Rectal smooth muscle tissue (tissue), 1 donor: Measurements from ENCODE around the gene RAB7A.
"Not testable (repeated sequence)": the region's sequence is repeated elsewhere in the genome, so short reads cannot be mapped to it uniquely, and the experiment has no call there.

Experiments
- H3K27ac ChIP-seq: one replicate; pipeline ENCODE4 v1.7.0; 2013; ENCODE audit warnings: low read depth, low read length, inconsistent platforms
- H3K27me3 ChIP-seq: one replicate; pipeline ENCODE4 v1.7.0; 2013; ENCODE audit warnings: low read length; ENCODE audit not compliant: control insufficient read depth, insufficient read depth
- H3K36me3 ChIP-seq: one replicate; pipeline ENCODE4 v1.7.0; 2013; ENCODE audit warnings: low read length; ENCODE audit not compliant: control insufficient read depth, insufficient read depth
- H3K4me1 ChIP-seq: one replicate; pipeline ENCODE4 v1.7.0; 2013; ENCODE audit warnings: low read length; ENCODE audit not compliant: control insufficient read depth, insufficient read depth
- H3K4me3 ChIP-seq: one replicate; pipeline ENCODE4 v1.7.0; 2013; ENCODE audit warnings: low read length
- H3K9ac ChIP-seq: one replicate; pipeline ENCODE4 v1.7.0; 2013; ENCODE audit warnings: low read length

The RAB7A gene

DNA sequence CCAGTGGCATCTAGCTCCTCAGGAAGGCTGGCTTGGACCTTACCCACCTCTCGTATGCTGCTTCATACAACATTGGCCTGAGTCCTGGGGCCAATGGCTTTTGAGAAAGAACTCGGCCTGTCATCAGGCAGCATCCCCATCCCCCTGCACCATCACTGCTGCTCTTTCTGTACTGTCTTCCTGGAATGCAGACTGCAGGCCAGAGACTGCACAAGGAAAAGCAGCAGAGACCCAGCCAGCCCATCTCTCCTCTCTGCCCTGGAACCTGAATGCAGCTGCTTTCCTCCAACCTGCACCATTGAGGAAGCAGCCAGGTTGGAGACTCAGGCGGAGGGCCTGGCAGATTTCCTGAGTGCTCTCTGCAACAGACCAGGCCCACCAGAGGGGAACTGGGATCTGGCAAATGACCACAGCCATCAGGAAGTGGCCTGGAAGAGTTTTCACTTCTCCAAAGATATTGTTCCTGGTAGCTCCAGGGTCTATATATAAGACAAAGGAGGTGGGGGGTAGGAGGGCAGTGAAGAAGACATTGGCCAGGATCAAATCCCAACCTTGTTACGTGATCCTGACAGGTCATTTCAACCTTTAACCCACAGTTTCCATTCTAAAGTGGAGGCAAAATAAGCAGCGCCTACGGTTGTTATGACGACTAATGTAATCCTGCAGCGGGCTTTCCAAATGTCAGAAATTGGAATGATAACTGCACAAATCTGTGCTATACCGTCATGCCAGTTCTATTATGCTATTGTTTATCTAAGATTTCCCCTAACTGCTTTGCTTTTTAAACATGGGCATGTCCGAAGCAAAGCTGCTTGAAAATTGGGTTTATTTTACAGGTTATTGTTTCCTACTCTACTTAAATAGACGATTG lies 24.4 kb upstream of the RAB7A start:
- H3K27ac ChIP-seq: no peak overlapping the region
- no peak overlapping the region for H3K9ac ChIP-seq
- H3K27me3 ChIP-seq: no peaks in the 10 kb centered on the region
- no peak overlapping the region for H3K4me3 ChIP-seq
- no peaks in the 10 kb centered on the region for H3K4me1 ChIP-seq
- H3K36me3 ChIP-seq: no peaks in the 10 kb centered on the region

- Histone ChIP-seq H3K36me3 (no peaks in the 10 kb centered on the region), H3K4me3 (no peak overlapping the region), H3K4me1 (no peaks in the 10 kb centered on the region), H3K9ac (no peak overlapping the region), H3K27me3 (no peaks in the 10 kb centered on the region), H3K27ac (no peak overlapping the region)
Measured at GRCh38 chr3:128702391-128702790, 23.6 kb upstream of the RAB7A start.

DNA sequence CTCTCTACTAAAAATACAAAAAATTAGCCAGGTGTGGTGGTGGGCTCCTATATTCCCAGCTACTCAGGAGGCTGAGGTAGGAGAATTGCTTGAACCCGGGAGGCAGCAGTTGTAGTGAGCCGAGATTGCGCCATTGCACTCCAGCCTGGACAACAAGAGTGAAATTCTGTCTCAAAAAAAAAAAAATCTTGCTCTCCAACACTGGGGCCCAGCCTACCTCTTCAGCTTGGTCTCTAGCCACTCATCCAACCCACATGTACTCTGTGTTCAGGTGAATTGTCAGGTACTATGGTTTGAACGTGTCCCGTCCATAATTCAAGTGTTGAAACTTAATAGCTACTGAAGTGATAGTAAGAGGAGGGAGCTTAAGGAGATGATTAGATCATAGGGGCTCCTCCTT lies 22.4 kb upstream of the RAB7A start:
- Histone ChIP-seq H3K27ac (no peak overlapping the region), H3K4me3 (no peak overlapping the region), H3K4me1 (no peaks in the 10 kb centered on the region), H3K36me3 (no peaks in the 10 kb centered on the region), H3K27me3 (no peaks in the 10 kb centered on the region), H3K9ac (no peak overlapping the region)

- Histone ChIP-seq H3K4me1 (no peaks in the 10 kb centered on the region), H3K9ac (no peak overlapping the region), H3K4me3 (no peak overlapping the region), H3K27me3 (no peaks in the 10 kb centered on the region), H3K27ac (no peak overlapping the region), H3K36me3 (no peaks in the 10 kb centered on the region)
Measured at GRCh38 chr3:128706086-128706615, 19.8 kb upstream of the RAB7A start.

- Histone ChIP-seq H3K4me3 (no peak overlapping the region), H3K27me3 (no peaks in the 10 kb centered on the region), H3K27ac (no peak overlapping the region)
Measured at GRCh38 chr3:128707928-128708494, 18.0 kb upstream of the RAB7A start.

DNA sequence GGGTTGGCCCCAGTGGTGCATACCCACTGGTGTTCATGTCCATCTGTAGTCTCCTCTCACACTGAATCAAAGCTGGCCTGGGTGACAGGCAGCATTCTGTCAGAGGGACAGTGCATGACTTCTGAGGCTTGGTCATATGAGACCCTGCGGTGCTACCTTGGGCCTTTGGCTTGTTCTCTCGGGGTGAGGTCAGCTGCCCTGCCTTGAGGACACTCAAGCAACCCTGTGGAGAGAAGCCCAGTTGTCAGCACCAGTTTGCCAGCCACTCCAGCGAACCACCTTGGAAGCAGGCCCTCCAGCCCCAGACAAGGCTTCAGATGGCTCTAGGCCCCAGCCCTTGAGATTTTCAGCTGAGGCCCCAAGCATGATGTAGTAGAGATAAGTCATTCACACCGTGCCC lies 16.9 kb upstream of the RAB7A start:
- Histone ChIP-seq H3K27ac (no peak overlapping the region), H3K27me3 (no peaks in the 10 kb centered on the region), H3K4me3 (no peak overlapping the region), H3K4me1 (no peaks in the 10 kb centered on the region), H3K36me3 (no peaks in the 10 kb centered on the region), H3K9ac (no peak overlapping the region)

More at GRCh38 chr3:128707928-128708494, 18.0 kb upstream of the RAB7A start:
- Histone ChIP-seq H3K4me1 (no peaks in the 10 kb centered on the region), H3K9ac (no peak overlapping the region), H3K36me3 (no peaks in the 10 kb centered on the region)

- no peak overlapping the region for H3K27ac ChIP-seq
- no peak overlapping the region for H3K4me3 ChIP-seq
- no peaks in the 10 kb centered on the region for H3K4me1 ChIP-seq
- no peak overlapping the region for H3K9ac ChIP-seq
- no peaks in the 10 kb centered on the region for H3K36me3 ChIP-seq
- H3K27me3 ChIP-seq: no peaks in the 10 kb centered on the region
Measured at GRCh38 chr3:128709506-128710210, 16.3 kb upstream of the RAB7A start.

DNA sequence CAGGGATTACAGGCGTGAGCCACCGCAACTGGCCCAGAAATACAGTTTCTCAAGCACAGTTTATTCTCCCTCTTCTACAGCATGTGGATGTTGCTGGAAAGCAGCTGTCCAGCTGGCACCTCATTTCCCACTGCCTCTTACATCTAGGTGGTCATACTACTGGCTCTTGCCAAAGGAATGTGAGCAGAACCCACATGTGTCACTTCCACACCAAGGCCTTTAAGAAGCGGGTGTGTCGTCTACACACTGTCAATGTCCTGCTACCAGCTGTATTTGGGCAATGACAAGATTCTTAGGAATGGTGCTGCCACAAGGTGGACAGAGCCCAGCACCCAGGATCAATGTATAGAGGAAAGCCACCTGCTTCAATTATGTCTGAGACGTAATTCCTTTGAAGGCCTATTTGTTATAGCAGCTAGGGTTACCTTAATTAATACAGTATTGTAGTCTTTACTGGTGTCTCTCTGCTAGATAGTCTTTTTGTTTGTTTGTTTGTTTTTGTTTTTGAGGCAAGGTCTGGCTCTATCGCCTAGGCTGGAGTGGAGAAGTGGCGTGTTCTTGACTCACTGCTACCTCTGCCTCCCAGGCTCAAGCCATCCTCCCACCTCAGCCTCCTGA lies 15.1 kb upstream of the RAB7A start:
- no peak overlapping the region for H3K27ac ChIP-seq
- H3K4me3 ChIP-seq: no peak overlapping the region
- no peak overlapping the region for H3K9ac ChIP-seq
- H3K36me3 ChIP-seq: no peaks in the 10 kb centered on the region
- no peaks in the 10 kb centered on the region for H3K4me1 ChIP-seq
- no peaks in the 10 kb centered on the region for H3K27me3 ChIP-seq

- Histone ChIP-seq H3K27me3 (no peaks in the 10 kb centered on the region), H3K9ac (no peak overlapping the region), H3K36me3 (no peaks in the 10 kb centered on the region), H3K4me3 (no peak overlapping the region), H3K27ac (no peak overlapping the region), H3K4me1 (no peaks in the 10 kb centered on the region)
Measured at GRCh38 chr3:128712848-128713247, 13.1 kb upstream of the RAB7A start.

GRCh38 chr3:128714887-128715491 lies 11.0 kb upstream of the RAB7A start:
- no peak overlapping the region for H3K4me3 ChIP-seq
- no peak overlapping the region for H3K9ac ChIP-seq
- H3K4me1 ChIP-seq: no peaks in the 10 kb centered on the region
- H3K36me3 ChIP-seq: no peaks in the 10 kb centered on the region
- no peaks in the 10 kb centered on the region for H3K27me3 ChIP-seq
- H3K27ac ChIP-seq: no peak overlapping the region

DNA sequence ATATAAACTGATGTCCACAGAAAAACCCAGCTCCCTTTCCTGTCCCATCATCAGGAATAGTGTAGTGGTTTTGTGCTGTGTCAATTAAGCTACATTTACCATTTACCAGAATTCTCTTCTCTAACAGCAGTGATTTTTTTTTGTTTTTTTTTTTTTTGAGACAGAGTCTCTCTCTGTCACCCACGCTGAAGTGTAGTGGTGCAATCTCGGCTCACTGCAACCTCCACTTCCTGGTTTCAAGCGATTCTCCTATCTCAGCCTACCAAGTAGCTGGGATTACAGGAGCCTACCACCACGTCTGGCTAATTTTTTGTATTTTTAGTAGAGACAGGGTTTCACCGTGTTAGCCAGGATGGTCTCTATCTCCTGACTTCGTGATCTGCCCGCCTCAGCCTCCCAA lies 7.1 kb upstream of the RAB7A start:
- not testable (repeated sequence) for H3K27me3 ChIP-seq, H3K36me3 ChIP-seq, H3K9ac ChIP-seq, H3K4me3 ChIP-seq, H3K4me1 ChIP-seq, H3K27ac ChIP-seq

GRCh38 chr3:128720891-128721290 lies 5.1 kb upstream of the RAB7A start:
- no peak overlapping the region for H3K27ac ChIP-seq
- H3K4me1 ChIP-seq: no peaks in the 10 kb centered on the region
- no peaks in the 10 kb centered on the region for H3K36me3 ChIP-seq
- no peak overlapping the region for H3K4me3 ChIP-seq
- no peak overlapping the region for H3K9ac ChIP-seq
- H3K27me3 ChIP-seq: no peaks in the 10 kb centered on the region
